SK-N-SH (cell line): Measurements from ENCODE around the gene CBLB. TPM values are rescaled to one million over a fixed set of nuclear protein-coding genes. Genes with fewer than 3 reads are reported as not detected.

Experiments
- CTCF ChIA-PET: fragments of 300-600, 350-600 bp; formaldehyde crosslinking; extraction: SDS; loops from one replicate; lab custom pipeline; 2021; lab: Yijun Ruan, JAX
- POLR2A ChIA-PET: fragments of 350-600 bp; sonication (Branson Sonifier 250); formaldehyde crosslinking; extraction: SDS; loops from one replicate; lab custom pipeline; 2020; ENCODE audit warnings: antibody characterized with exemption, inconsistent platforms; lab: Yijun Ruan, JAX
- DNase-seq: peaks from one replicate; pipeline ENCODE4 v3.0.0; 2012
- H2AFZ ChIP-seq: fragments of 200-600 bp; sonication (generic); 2 replicates; pipeline ENCODE4 v1.8.1; 2016; ENCODE audit warnings: antibody characterized with exemption, mild to moderate bottlenecking, low read depth
- H3F3A ChIP-seq: fragments of 200-600 bp; sonication (generic); replicated peaks from 2 replicates; pipeline ENCODE3; 2016; ENCODE audit warnings: antibody characterized with exemption, mild to moderate bottlenecking; ENCODE audit not compliant: insufficient read depth
- H3K27ac ChIP-seq, 2 experiments: fragments of 200-500 bp in 1 of 2; fragments of 200-600 bp in 1 of 2; sonication (Bioruptor generic) in 1 of 2; sonication (generic), shearing (Covaris generic) in 1 of 2; 2 replicates each; pipeline versions ENCODE4 v1.5.1 to v1.6.1; 2014 to 2016; ENCODE audit warnings: low read depth in 2 of 2, inconsistent platforms in 1 of 2, low read length in 1 of 2, mild to moderate bottlenecking in 1 of 2, mixed read lengths in 1 of 2
- H3K27me3 ChIP-seq: fragments of 200-600 bp; sonication (generic), shearing (Covaris generic); 2 replicates; pipeline ENCODE4 v1.6.1; 2016; ENCODE audit warnings: mixed run types; ENCODE audit not compliant: insufficient read depth
- H3K36me3 ChIP-seq, 2 experiments: fragments of 200-500 bp in 1 of 2; fragments of 200-600 bp in 1 of 2; sonication (Bioruptor generic) in 1 of 2; sonication (generic) in 1 of 2; replicated peaks in 1 of 2; 2 replicates each; pipeline versions ENCODE3 to v1.5.1; 2014 to 2016; ENCODE audit warnings: low read length in 1 of 2, mild to moderate bottlenecking in 1 of 2; ENCODE audit not compliant: insufficient read depth in 2 of 2, control insufficient read depth in 1 of 2
- H3K4me1 ChIP-seq, 2 experiments: fragments of 200-500 bp in 1 of 2; fragments of 200-600 bp in 1 of 2; sonication (Bioruptor generic) in 1 of 2; sonication (generic), shearing (Covaris generic) in 1 of 2; 2 replicates each; pipeline versions ENCODE4 v1.5.1 to v1.6.1; 2014 to 2016; ENCODE audit warnings: low read depth in 1 of 2, low read length in 1 of 2, mixed run types in 1 of 2; ENCODE audit not compliant: insufficient read depth in 2 of 2, control insufficient read depth in 1 of 2
- H3K4me2 ChIP-seq: fragments of 200-600 bp; sonication (generic), shearing (Covaris generic); 2 replicates; pipeline ENCODE4 v1.6.1; 2017; ENCODE audit warnings: mixed run types
- H3K4me3 ChIP-seq, 2 experiments: fragments of 200-500 bp in 1 of 2; fragments of 200-600 bp in 1 of 2; sonication (Bioruptor generic) in 1 of 2; sonication (generic), shearing (Covaris generic) in 1 of 2; 2 replicates each; pipeline versions ENCODE4 v1.5.1 to v1.8.1; 2014 to 2016; ENCODE audit warnings: low read depth in 2 of 2, inconsistent platforms in 1 of 2, low read length in 1 of 2, mild to moderate bottlenecking in 1 of 2, mixed read lengths in 1 of 2, moderate library complexity in 1 of 2
- H3K79me2 ChIP-seq: fragments of 200-600 bp; sonication (generic); 2 replicates; pipeline ENCODE4 v1.8.1; 2017; ENCODE audit warnings: mild to moderate bottlenecking; ENCODE audit not compliant: insufficient read depth
- H3K9ac ChIP-seq: fragments of 200-600 bp; sonication (generic); 2 replicates; pipeline ENCODE4 v1.6.1; 2017; ENCODE audit warnings: mixed run types
- H3K9me2 ChIP-seq: fragments of 200-600 bp; sonication (generic); 2 replicates; pipeline ENCODE4 v1.6.1; 2017; ENCODE audit warnings: mixed run types
- H3K9me3 ChIP-seq: fragments of 200-600 bp; sonication (generic); 2 replicates; pipeline ENCODE4 v1.6.1; 2017; ENCODE audit warnings: mixed run types, mild to moderate bottlenecking, moderate library complexity
- H4K20me1 ChIP-seq: fragments of 200-600 bp; sonication (generic); 2 replicates; pipeline ENCODE4 v1.6.1; 2017; ENCODE audit warnings: mild to moderate bottlenecking, mixed run types; ENCODE audit not compliant: insufficient read depth
- CHD2 ChIP-seq: fragments of 150-350 bp; IDR thresholded peaks from 2 replicates; pipeline ENCODE4 v1.6.1; 2018; ENCODE audit warnings: low read length; ENCODE audit not compliant: partially characterized antibody
- ELF1 ChIP-seq: IDR thresholded peaks from 2 replicates; pipeline ENCODE4 v1.4.0; 2012
- EP300 ChIP-seq, 2 experiments: IDR thresholded peaks; 2 replicates each; pipeline versions ENCODE4 v1.4.0 to v1.6.1; 2012; ENCODE audit warnings: borderline replicate concordance in 1 of 2, low read depth in 1 of 2, low read length in 1 of 2
- FOSL2 ChIP-seq: IDR thresholded peaks from 2 replicates; pipeline ENCODE4 v1.4.0; 2012; ENCODE audit warnings: low read depth, mild to moderate bottlenecking, moderate library complexity, borderline replicate concordance
- FOXJ3 ChIP-seq: sonication (generic); formaldehyde crosslinking; IDR thresholded peaks from 2 replicates; pipeline ENCODE4 v1.5.1; 2020; ENCODE audit warnings: mild to moderate bottlenecking, missing genetic modification reagents
- FOXM1 ChIP-seq: IDR thresholded peaks from 2 replicates; pipeline ENCODE4 v1.4.0; 2012; ENCODE audit warnings: low read depth, mild to moderate bottlenecking
- MEF2A ChIP-seq: IDR thresholded peaks from 2 replicates; pipeline ENCODE4 v1.4.0; 2012; ENCODE audit warnings: low read depth, borderline replicate concordance
- MXI1 ChIP-seq: IDR thresholded peaks from 2 replicates; pipeline ENCODE4 v1.6.1; 2012; ENCODE audit warnings: mild to moderate bottlenecking, low read depth, low read length, improper control_type of control experiment
- NRF1 ChIP-seq: IDR thresholded peaks from 2 replicates; pipeline ENCODE4 v1.6.1; 2012; ENCODE audit warnings: low read depth, mild to moderate bottlenecking, low read length
- REST ChIP-seq: IDR thresholded peaks from 2 replicates; pipeline ENCODE4 v1.6.1; 2012; ENCODE audit warnings: mild to moderate bottlenecking, low read depth, low read length, moderate library complexity
- RXRA ChIP-seq: IDR thresholded peaks from 2 replicates; pipeline ENCODE4 v1.4.0; 2012; ENCODE audit warnings: low read depth, mild to moderate bottlenecking, borderline replicate concordance
- TCF12 ChIP-seq: IDR thresholded peaks from 2 replicates; pipeline ENCODE4 v1.4.0; 2012
- TEAD4 ChIP-seq: IDR thresholded peaks from 2 replicates; pipeline ENCODE4 v1.4.0; 2012; ENCODE audit warnings: mild to moderate bottlenecking, borderline replicate concordance; ENCODE audit not compliant: insufficient read depth
- YY1 ChIP-seq: IDR thresholded peaks from 2 replicates; pipeline ENCODE4 v1.4.0; 2012; ENCODE audit warnings: low read depth, mild to moderate bottlenecking
- ZBTB33 ChIP-seq: IDR thresholded peaks from 2 replicates; pipeline ENCODE4 v1.4.0; 2012; ENCODE audit warnings: low read depth, borderline replicate concordance
- WGBS: methylation state at CpG from one replicate; pipeline ENCODE4 v1.1.6; 2017; ENCODE audit warnings: low lambda C conversion rate; 5-methylcytosine and 5-hydroxymethylcytosine counted together
- polyA plus RNA-seq, 3 experiments: library from polyadenylated mRNA; depleted of rRNA; stranded (reverse); fragments of >200 nt; gene quantifications; 2 replicates each; pipeline ENCODE4 v1.2.3, GENCODE V29; 2012
- TF ChIP-seq, protein P1 (sequence below): IDR thresholded peaks from 2 replicates; pipeline ENCODE4; 2012

The CBLB gene
- polyA plus RNA-seq, 1 of the 3 experiments (the other 2 are of a cell fraction): 4.4 TPM

DNA sequence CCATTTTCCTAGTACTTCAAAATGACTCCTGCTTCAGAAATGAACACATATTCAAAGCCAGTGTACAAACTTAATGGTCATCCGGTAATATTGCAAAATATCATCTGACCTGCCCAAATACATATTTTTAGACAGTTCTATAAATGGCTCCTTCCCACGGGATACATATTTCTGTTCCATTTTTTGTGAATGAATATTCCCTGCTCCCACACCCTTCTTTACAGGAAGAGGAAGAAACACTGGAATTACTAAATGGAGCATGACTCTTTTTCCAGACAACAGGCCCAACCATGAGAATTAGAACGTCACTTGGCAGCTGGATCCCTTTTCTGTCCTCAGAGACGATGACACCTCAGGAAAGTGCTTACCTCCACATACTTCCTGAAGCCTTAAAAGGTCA, 38.0 kb upstream of the CBLB start:
- no peaks in the 10 kb centered on the region for H3K27me3 ChIP-seq
- H4K20me1 ChIP-seq: no peaks in the 10 kb centered on the region
- peak overlapping the region; percentile 0; the same call in 1 of the 2 replicates for H3K9ac ChIP-seq
- H2AFZ ChIP-seq: peak overlapping the region; percentile 77
- no peak overlapping the region for H3K4me2 ChIP-seq
- H3K79me2 ChIP-seq: no peaks in the 10 kb centered on the region
- WGBS: 49% methylated on average over 4 of the region's 4 CpGs
- no peak for DNase-seq
- TF ChIP-seq FOXM1 (no peak), REST (no peak), MEF2A (peak; percentile 56; the same call in 1 of the 2 replicates)
- H3K9me2 ChIP-seq: no peaks in the 10 kb centered on the region
- peaks cover 34% of the 10 kb centered on the region for H3F3A ChIP-seq
- peak overlapping the region in 1 of 2 experiments; percentile 74; a peak in 3 of 4 replicates for H3K27ac ChIP-seq
- peaks cover 0 to 10% of the 10 kb centered on the region in 2 experiments; a peak in 1 of 4 replicates for H3K4me1 ChIP-seq
- POLR2A ChIA-PET: no interaction called here
- no peaks in the 10 kb centered on the region for H3K36me3 ChIP-seq
- no peak overlapping the region for H3K4me3 ChIP-seq
- CTCF ChIA-PET: no interaction called here
- no peaks in the 10 kb centered on the region for H3K9me3 ChIP-seq

- WGBS: 80% methylated on average over 1 of the region's 1 CpG
- H3K27ac ChIP-seq: peak overlapping the region in 1 of 2 experiments; percentile 74; a peak in 2 of 4 replicates
- DNase-seq: no peak
Observed at GRCh38 chr3:105906345-105906744, 37.5 kb upstream of the CBLB start.

More at GRCh38 chr3:105906345-105906744, 37.5 kb upstream of the CBLB start:
- no peaks in the 10 kb centered on the region for H3K27me3 ChIP-seq
- CTCF ChIA-PET: no interaction called here
- no peaks in the 10 kb centered on the region for H4K20me1 ChIP-seq
- no peak overlapping the region for H3K4me2 ChIP-seq
- H3K9me3 ChIP-seq: no peaks in the 10 kb centered on the region
- peaks cover 0 to 10% of the 10 kb centered on the region in 2 experiments; a peak in 1 of 4 replicates for H3K4me1 ChIP-seq
- H2AFZ ChIP-seq: no peak overlapping the region
- no peaks in the 10 kb centered on the region for H3K9me2 ChIP-seq
- TF ChIP-seq TEAD4: no peak
- TF ChIP-seq ELF1: no peak
- no peak for TF ChIP-seq EP300 (IDR thresholded peaks at IDR 0.05; ENCODE audit: borderline replicate concordance in 1 of 2, low read depth in 1 of 2, low read length in 1 of 2)
- no peak for TF ChIP-seq ZBTB33
- TF ChIP-seq, protein P1, sequence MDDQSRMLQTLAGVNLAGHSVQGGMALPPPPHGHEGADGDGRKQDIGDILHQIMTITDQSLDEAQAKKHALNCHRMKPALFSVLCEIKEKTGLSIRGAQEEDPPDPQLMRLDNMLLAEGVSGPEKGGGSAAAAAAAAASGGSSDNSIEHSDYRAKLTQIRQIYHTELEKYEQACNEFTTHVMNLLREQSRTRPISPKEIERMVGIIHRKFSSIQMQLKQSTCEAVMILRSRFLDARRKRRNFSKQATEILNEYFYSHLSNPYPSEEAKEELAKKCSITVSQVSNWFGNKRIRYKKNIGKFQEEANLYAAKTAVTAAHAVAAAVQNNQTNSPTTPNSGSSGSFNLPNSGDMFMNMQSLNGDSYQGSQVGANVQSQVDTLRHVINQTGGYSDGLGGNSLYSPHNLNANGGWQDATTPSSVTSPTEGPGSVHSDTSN: no peak
- TF ChIP-seq FOXM1: no peak
- no peak for TF ChIP-seq REST
- no peak for TF ChIP-seq TCF12
- no peak for TF ChIP-seq RXRA
- TF ChIP-seq YY1: no peak
- TF ChIP-seq FOSL2: no peak
- TF ChIP-seq CHD2: no peak
- no peak for TF ChIP-seq NRF1
- TF ChIP-seq FOXJ3 (CRISPR knock-in tag): no peak
- no peak for TF ChIP-seq MEF2A
- no peak for TF ChIP-seq MXI1
- H3K79me2 ChIP-seq: no peaks in the 10 kb centered on the region
- H3F3A ChIP-seq: peaks cover 34% of the 10 kb centered on the region
- no peak overlapping the region for H3K4me3 ChIP-seq
- POLR2A ChIA-PET: interaction anchor here (0.7 kb wide), 1 partner anchor 37 kb away, joined by 3 read pairs; the partner anchor contains the start of gene CBLB
- H3K36me3 ChIP-seq: no peaks in the 10 kb centered on the region
- no peak overlapping the region for H3K9ac ChIP-seq
